ENCODE data around the gene PLIN4.
A peak's percentile ranks its signal among the peaks of the same experiment; 100 is the strongest.

PLIN4 gene

GRCh38 chr19:4492337-4493103 lies 25.8 kb downstream of the PLIN4 start:
- no peak for DNase-seq (ENCODE audit: low spot score)

GRCh38 chr19:4491446-4491845 lies 26.8 kb downstream of the PLIN4 start:
- DNase-seq (ENCODE audit: low spot score), result no peak

GRCh38 chr19:4488496-4488895 lies 29.8 kb downstream of the PLIN4 start:
- DNase-seq (ENCODE audit: low spot score), result no peak

- DNase-seq (ENCODE audit: low spot score), result no peak
Measured at GRCh38 chr19:4487572-4487971, 30.7 kb downstream of the PLIN4 start.

GRCh38 chr19:4483385-4483784 lies 34.9 kb downstream of the PLIN4 start:
- DNase-seq (ENCODE audit: low spot score), result no peak

- no peak for DNase-seq (ENCODE audit: low spot score)
Measured at GRCh38 chr19:4482721-4483364, 35.4 kb downstream of the PLIN4 start.

- no peak for DNase-seq (ENCODE audit: low spot score)
Measured at GRCh38 chr19:4477034-4477801, 41.1 kb downstream of the PLIN4 start.

GRCh38 chr19:4474514-4475022 lies 43.7 kb downstream of the PLIN4 start:
- peak; percentile 84 for DNase-seq (ENCODE audit: low spot score)

GRCh38 chr19:4473763-4474513 lies 44.3 kb downstream of the PLIN4 start:
- DNase-seq (ENCODE audit: low spot score), result no peak

- DNase-seq (ENCODE audit: low spot score), result peak; percentile 14
Measured at GRCh38 chr19:4473011-4473762, 45.1 kb downstream of the PLIN4 start.

- DNase-seq (ENCODE audit: low spot score), result peak; percentile 23
Measured at GRCh38 chr19:4472174-4472974, 45.9 kb downstream of the PLIN4 start, which contains the start of gene HDGFL2. TSS of gene HDGFL2 (plus strand) at chr19:4472297. CDS start at chr19:4472351, 54 bp downstream.

GRCh38 chr19:4471403-4472173 lies 46.7 kb downstream of the PLIN4 start:
- DNase-seq (ENCODE audit: low spot score), result peak; percentile 99

- DNase-seq (ENCODE audit: low spot score), result no peak
Measured at GRCh38 chr19:4467835-4468234, 50.5 kb downstream of the PLIN4 start.

- DNase-seq (ENCODE audit: low spot score), result no peak
Measured at GRCh38 chr19:4464815-4465581, 53.3 kb downstream of the PLIN4 start.

- peak; percentile 97 for DNase-seq (ENCODE audit: low spot score)
Measured at GRCh38 chr19:4457654-4458395, 60.5 kb downstream of the PLIN4 start, which contains the start of gene UBXN6. TSS of gene UBXN6 (minus strand) at chr19:4457794. CDS start at chr19:4457697, 97 bp downstream.

- DNase-seq (ENCODE audit: low spot score), result peak; percentile 84
Measured at GRCh38 chr19:4456843-4457653, 61.2 kb downstream of the PLIN4 start.

- DNase-seq (ENCODE audit: low spot score), result peak; percentile 66
Measured at GRCh38 chr19:4456476-4456842, 61.8 kb downstream of the PLIN4 start.
